Measurements from ENCODE around the gene TMEM117. TPM values are rescaled to one million over a fixed set of nuclear protein-coding genes. Genes with fewer than 3 reads are reported as not detected.

Gene TMEM117
- total and polyA plus RNA-seq, 2 donors (not counting 3 experiments of a cell fraction or from before 2014, with no cell fraction given): 1.2 to 3.8 TPM

- Histone ChIP-seq H3K9ac (replicated peaks; ENCODE audit: extremely low read depth, insufficient read depth, low read length) (no peak overlapping the region), H3K9me1 (replicated peaks; ENCODE audit: control insufficient read depth, extremely low read depth, insufficient read depth, low read length) (no peaks in the 10 kb centered on the region), H2AFZ (ENCODE audit: low read depth, low read length) (no peak overlapping the region), H4K20me1 (replicated peaks; ENCODE audit: control insufficient read depth, extremely low read depth, insufficient read depth, low read length) (no peaks in the 10 kb centered on the region), H3K4me3 (replicated peaks in 1 of 3; ENCODE audit: insufficient read depth in 1 of 3, low read depth in 1 of 3, low read length in 3 of 3) (no peak overlapping the region), H3K79me2 (ENCODE audit: control insufficient read depth, insufficient read depth, low read length) (no peaks in the 10 kb centered on the region), H3K4me2 (ENCODE audit: insufficient read depth, low read length) (no peak overlapping the region), H3K9me3 (replicated peaks; ENCODE audit: control insufficient read depth, insufficient read depth, low read length) (no peaks in the 10 kb centered on the region), H3K27me3 (ENCODE audit: control insufficient read depth in 2 of 2, insufficient read depth in 2 of 2, low read length in 2 of 2) (no peaks in the 10 kb centered on the region), H3K27ac (ENCODE audit: insufficient read depth, low read depth, low read length) (no peak overlapping the region), H3K36me3 (ENCODE audit: control insufficient read depth in 2 of 2, extremely low read depth in 1 of 2, insufficient read depth in 2 of 2, low read length in 2 of 2) (no peaks in the 10 kb centered on the region), H3K4me1 (ENCODE audit: control insufficient read depth, extremely low read depth, insufficient read depth, low read length) (no peaks in the 10 kb centered on the region)
- intact Hi-C loops (cut with micrococcal nuclease) (no loop called here), dilution Hi-C loops (cut with MboI; ENCODE audit: extremely low pct_ligation_motif_present, low sequenced_read_pairs) (no loop called here)
- FAIRE-seq (no peak), DNase-seq (ENCODE audit: low read depth, low spot score) (no peak)
- TF ChIP-seq MYC (IDR thresholded peaks at IDR 0.05; ENCODE audit: low read depth, low read length): no peak
- no peak for TF ChIP-seq POLR2AphosphoS5 (IDR thresholded peaks at IDR 0.05; ENCODE audit: insufficient read depth, low read depth, low read length)
- TF ChIP-seq POLR2A (IDR thresholded peaks at IDR 0.05; ENCODE audit: low read depth, low read length): no peak
- no peak for TF ChIP-seq FOS (IDR thresholded peaks at IDR 0.05; ENCODE audit: borderline replicate concordance, insufficient read depth, low read length)
- TF ChIP-seq GATA2 (IDR thresholded peaks at IDR 0.05; ENCODE audit: insufficient read depth, insufficient read length, low read depth, low read length): no peak
- TF ChIP-seq MAX (IDR thresholded peaks at IDR 0.05; ENCODE audit: insufficient read depth, insufficient read length): no peak
- no peak for TF ChIP-seq JUN (IDR thresholded peaks at IDR 0.05; ENCODE audit: borderline replicate concordance, insufficient read depth, insufficient read length, low read depth)
- no peak for TF ChIP-seq EZH2 (IDR thresholded peaks at IDR 0.05; ENCODE audit: borderline replicate concordance, low read depth, low read length, severe bottlenecking)
- TF ChIP-seq CTCF (IDR thresholded peaks at IDR 0.05; ENCODE audit: extremely low read depth in 1 of 2, insufficient read depth in 1 of 2, low read depth in 1 of 2, low read length in 2 of 2): no peak
- ChIA-PET CTCF (no interaction called here), POLR2A (no interaction called here)
- BruUV-seq (replicated peaks): no TSS peak
Measured at GRCh38 chr12:44379831-44380230, 544.0 kb downstream of the TMEM117 start.

Measured in endothelial cell of umbilical vein (primary cell).